Adrenal gland (tissue), 5 donors: ENCODE results near the gene DAZAP2.

Experiments
- CTCF ChIP-seq, 6 experiments: fragments of 450-650 bp in 4 of 6; fragments of 200-600 bp in 2 of 6; sonication (generic) in 1 of 6; IDR thresholded peaks; 1 replicate in 5 of 6; 2 replicates in 1 of 6; pipeline versions ENCODE4 v1.5.1 to v1.8.0; 2016 to 2021; ENCODE audit warnings: antibody characterized with exemption in 6 of 6, mild to moderate bottlenecking in 2 of 6, moderate library complexity in 1 of 6
- POLR2A ChIP-seq, 2 donors: fragments of 450-650 bp; IDR thresholded peaks; one replicate each; pipeline ENCODE4 v1.6.1; 2017; ENCODE audit warnings: antibody characterized with exemption in 2 of 2, mild to moderate bottlenecking in 2 of 2, moderate library complexity in 1 of 2
- donor health status: DM: no; HTN: no; CAD: no.

DNA sequence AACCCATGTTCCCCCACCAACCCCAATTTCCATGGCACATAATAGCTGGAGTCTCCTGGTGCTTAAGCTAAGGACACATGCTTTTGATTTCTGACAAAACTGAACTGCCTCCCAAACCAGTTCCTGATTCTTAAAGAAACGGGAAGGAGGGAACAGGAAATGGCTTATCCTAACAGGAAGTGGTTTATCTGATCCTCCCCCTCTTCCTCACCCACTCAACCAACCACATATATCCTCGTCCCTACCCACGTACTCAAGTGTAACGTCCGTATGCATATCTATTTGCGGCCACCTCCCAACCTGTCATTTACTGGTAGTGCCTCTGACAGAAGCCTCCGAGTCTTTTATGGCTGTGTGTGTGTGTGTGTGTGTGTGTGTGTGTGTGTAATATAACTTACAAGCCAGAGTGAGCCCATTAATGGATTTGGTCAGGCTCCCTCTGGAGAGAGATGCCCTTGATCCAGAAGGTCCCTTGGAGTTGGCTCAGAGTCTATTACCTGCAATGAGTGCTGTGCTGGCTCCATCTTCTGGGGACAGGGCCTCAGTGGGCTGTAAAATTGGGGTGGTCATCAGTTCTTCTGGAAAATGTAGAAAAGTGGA lies 7.7 kb downstream of the DAZAP2 start:
- TF ChIP-seq CTCF (IDR thresholded peaks at IDR 0.05) = no peak
- TF ChIP-seq POLR2A (IDR thresholded peaks at IDR 0.05) = no peak
